Panc1 (cell line): ENCODE results near the gene GATC. TPM values are rescaled to one million over a fixed set of nuclear protein-coding genes. Genes with fewer than 3 reads are reported as not detected.

Experiments
- ATAC-seq: fragments of 200-7000 bp; cut with Tn5 transposase; 2 replicates; pipeline ENCODE4 v1.9.1; 2020; ENCODE audit warnings: mild to moderate bottlenecking, moderate library complexity
- BruUV-seq: library from RNA; stranded (reverse); fragments of 400-500 nt; replicated peaks from 2 replicates; lab custom pipeline; 2021; lab: Mats Ljungman, UMichigan
- CTCF ChIA-PET: fragments of 300-600 bp; sonication (Branson Sonifier 250); formaldehyde crosslinking; loops from one replicate; lab custom pipeline; 2022; ENCODE audit warnings: antibody characterized with exemption; lab: Charles Lee
- POLR2A ChIA-PET: fragments of 300-600 bp; sonication (Branson Sonifier 250); formaldehyde crosslinking; loops from one replicate; lab custom pipeline; 2022; ENCODE audit warnings: antibody characterized with exemption; lab: Charles Lee
- DNase-seq: peaks from one replicate; pipeline ENCODE4 v3.0.0-alpha.2; 2010; ENCODE audit warnings: low read depth, low spot score
- H3K27ac ChIP-seq: 2 replicates; pipeline ENCODE4 v1.5.1; 2011; ENCODE audit warnings: mild to moderate bottlenecking, low read length, inconsistent platforms
- H3K27me3 ChIP-seq: fragments of 200-500 bp; sonication (Bioruptor generic); 2 replicates; pipeline ENCODE4 v1.6.0; 2014; ENCODE audit warnings: low read length, inconsistent platforms; ENCODE audit not compliant: control insufficient read depth, insufficient read depth
- H3K36me3 ChIP-seq: fragments of 200-500 bp; sonication (Bioruptor generic); 2 replicates; pipeline ENCODE4 v1.5.1; 2014; ENCODE audit warnings: inconsistent platforms, mild to moderate bottlenecking, low read length, moderate library complexity; ENCODE audit not compliant: control insufficient read depth, insufficient read depth
- H3K4me1 ChIP-seq: 2 replicates; pipeline ENCODE4 v1.5.1; 2011; ENCODE audit warnings: inconsistent platforms, mild to moderate bottlenecking, low read length, moderate library complexity; ENCODE audit not compliant: control insufficient read depth, insufficient read depth
- H3K4me3 ChIP-seq, 2 experiments: 2 replicates each; pipeline ENCODE4 v1.5.1; 2011 to 2012; ENCODE audit warnings: low read depth in 2 of 2, low read length in 2 of 2, mild to moderate bottlenecking in 2 of 2, inconsistent platforms in 1 of 2, moderate library complexity in 1 of 2
- H3K9me3 ChIP-seq: fragments of 200-500 bp; sonication (Bioruptor generic); 2 replicates; pipeline ENCODE4 v1.5.1; 2014; ENCODE audit warnings: low read depth, mild to moderate bottlenecking, inconsistent platforms, low read length, moderate library complexity; ENCODE audit not compliant: control insufficient read depth, insufficient read depth
- POLR2AphosphoS5 ChIP-seq: IDR thresholded peaks from 2 replicates; pipeline ENCODE4 v1.6.1; 2012; ENCODE audit warnings: mild to moderate bottlenecking, low read depth, low read length, moderate library complexity
- SIN3A ChIP-seq: IDR thresholded peaks from 2 replicates; pipeline ENCODE4 v1.6.1; 2012; ENCODE audit warnings: low read depth, mild to moderate bottlenecking, low read length, moderate library complexity, borderline replicate concordance; ENCODE audit not compliant: insufficient read depth
- TCF7L2 ChIP-seq: IDR thresholded peaks from 2 replicates; pipeline ENCODE4 v1.6.1; 2011; ENCODE audit warnings: mild to moderate bottlenecking, low read depth, low read length, inconsistent platforms
- in situ Hi-C: cut with HindIII; loops from 2 replicates; pipeline ENCODE4 v1.10.0; 2016; ENCODE audit warnings: low sequenced_read_pairs, low pct_unique_long_range_greater_than_20kb
- intact Hi-C: fragments of 100-400 bp; cut with micrococcal nuclease; formaldehyde crosslinking; loops from one replicate; pipeline ENCODE4 v1.10.0; 2022; ENCODE audit not compliant: unreplicated experiment
- total RNA-seq: library from RNA; stranded (reverse); gene quantifications from one replicate; pipeline ENCODE4 v1.2.1, GENCODE V29; 2021; ENCODE audit not compliant: unreplicated experiment
- TF ChIP-seq, protein P1 (sequence below), 2 experiments: IDR thresholded peaks; 2 replicates each; pipeline ENCODE4 v1.6.1; 2011 to 2012; ENCODE audit warnings: low read depth in 2 of 2, control low read depth in 1 of 2, low read length in 1 of 2, mild to moderate bottlenecking in 1 of 2, moderate library complexity in 1 of 2; ENCODE audit not compliant: insufficient read depth in 1 of 2
- TF ChIP-seq, protein P2 (sequence below): fragments of 450-650 bp; IDR thresholded peaks from 2 replicates; pipeline ENCODE4 v1.5.1; 2017; ENCODE audit warnings: mild to moderate bottlenecking

GATC gene
- total RNA-seq, 1 experiment from 2014 or later = 34.7 TPM

DNA sequence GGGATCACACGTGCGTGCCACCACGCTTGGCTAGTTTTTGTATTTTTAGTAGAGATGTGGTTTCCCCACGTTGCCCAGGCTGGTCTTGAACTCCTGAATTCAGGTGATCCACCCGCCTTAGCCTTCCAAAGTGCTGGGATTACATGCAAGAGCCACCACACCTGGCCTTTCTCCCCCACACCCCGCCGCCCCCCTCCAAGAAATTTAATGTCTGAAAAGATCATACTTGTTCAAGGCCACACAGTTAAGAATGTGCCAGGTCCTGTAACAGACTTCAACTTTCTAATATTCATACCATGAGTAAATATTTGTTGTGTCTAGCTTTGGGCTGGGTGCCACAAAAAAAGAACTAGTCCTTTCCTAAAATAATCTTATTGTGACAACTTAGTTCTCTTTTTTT is 9.1 kb downstream of the GATC start:
- in situ Hi-C loops = no loop called here
- TF ChIP-seq SIN3A (no peak), TCF7L2 (no peak), POLR2AphosphoS5 (no peak)
- TF ChIP-seq, protein P1, sequence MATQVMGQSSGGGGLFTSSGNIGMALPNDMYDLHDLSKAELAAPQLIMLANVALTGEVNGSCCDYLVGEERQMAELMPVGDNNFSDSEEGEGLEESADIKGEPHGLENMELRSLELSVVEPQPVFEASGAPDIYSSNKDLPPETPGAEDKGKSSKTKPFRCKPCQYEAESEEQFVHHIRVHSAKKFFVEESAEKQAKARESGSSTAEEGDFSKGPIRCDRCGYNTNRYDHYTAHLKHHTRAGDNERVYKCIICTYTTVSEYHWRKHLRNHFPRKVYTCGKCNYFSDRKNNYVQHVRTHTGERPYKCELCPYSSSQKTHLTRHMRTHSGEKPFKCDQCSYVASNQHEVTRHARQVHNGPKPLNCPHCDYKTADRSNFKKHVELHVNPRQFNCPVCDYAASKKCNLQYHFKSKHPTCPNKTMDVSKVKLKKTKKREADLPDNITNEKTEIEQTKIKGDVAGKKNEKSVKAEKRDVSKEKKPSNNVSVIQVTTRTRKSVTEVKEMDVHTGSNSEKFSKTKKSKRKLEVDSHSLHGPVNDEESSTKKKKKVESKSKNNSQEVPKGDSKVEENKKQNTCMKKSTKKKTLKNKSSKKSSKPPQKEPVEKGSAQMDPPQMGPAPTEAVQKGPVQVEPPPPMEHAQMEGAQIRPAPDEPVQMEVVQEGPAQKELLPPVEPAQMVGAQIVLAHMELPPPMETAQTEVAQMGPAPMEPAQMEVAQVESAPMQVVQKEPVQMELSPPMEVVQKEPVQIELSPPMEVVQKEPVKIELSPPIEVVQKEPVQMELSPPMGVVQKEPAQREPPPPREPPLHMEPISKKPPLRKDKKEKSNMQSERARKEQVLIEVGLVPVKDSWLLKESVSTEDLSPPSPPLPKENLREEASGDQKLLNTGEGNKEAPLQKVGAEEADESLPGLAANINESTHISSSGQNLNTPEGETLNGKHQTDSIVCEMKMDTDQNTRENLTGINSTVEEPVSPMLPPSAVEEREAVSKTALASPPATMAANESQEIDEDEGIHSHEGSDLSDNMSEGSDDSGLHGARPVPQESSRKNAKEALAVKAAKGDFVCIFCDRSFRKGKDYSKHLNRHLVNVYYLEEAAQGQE (IDR thresholded peaks at IDR 0.05; ENCODE audit: insufficient read depth in 1 of 2, low read depth in 2 of 2, low read length in 1 of 2) = no peak
- TF ChIP-seq, protein P2, sequence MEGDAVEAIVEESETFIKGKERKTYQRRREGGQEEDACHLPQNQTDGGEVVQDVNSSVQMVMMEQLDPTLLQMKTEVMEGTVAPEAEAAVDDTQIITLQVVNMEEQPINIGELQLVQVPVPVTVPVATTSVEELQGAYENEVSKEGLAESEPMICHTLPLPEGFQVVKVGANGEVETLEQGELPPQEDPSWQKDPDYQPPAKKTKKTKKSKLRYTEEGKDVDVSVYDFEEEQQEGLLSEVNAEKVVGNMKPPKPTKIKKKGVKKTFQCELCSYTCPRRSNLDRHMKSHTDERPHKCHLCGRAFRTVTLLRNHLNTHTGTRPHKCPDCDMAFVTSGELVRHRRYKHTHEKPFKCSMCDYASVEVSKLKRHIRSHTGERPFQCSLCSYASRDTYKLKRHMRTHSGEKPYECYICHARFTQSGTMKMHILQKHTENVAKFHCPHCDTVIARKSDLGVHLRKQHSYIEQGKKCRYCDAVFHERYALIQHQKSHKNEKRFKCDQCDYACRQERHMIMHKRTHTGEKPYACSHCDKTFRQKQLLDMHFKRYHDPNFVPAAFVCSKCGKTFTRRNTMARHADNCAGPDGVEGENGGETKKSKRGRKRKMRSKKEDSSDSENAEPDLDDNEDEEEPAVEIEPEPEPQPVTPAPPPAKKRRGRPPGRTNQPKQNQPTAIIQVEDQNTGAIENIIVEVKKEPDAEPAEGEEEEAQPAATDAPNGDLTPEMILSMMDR = no peak
- ChIA-PET POLR2A (no interaction called here), CTCF (no interaction called here)
- ATAC-seq (no peak), DNase-seq (no peak)
- Histone ChIP-seq H3K27ac (no peak overlapping the region), H3K9me3 (no peaks in the 10 kb centered on the region), H3K4me1 (no peaks in the 10 kb centered on the region), H3K36me3 (peaks cover 14% of the 10 kb centered on the region), H3K27me3 (no peaks in the 10 kb centered on the region), H3K4me3 (no peak overlapping the region)
- intact Hi-C loops = no loop called here
- no TSS peak for BruUV-seq

GRCh38 chr12:120457133-120457532 is 10.9 kb downstream of the GATC start:
- TF ChIP-seq, protein P2 = peak; percentile 71
- TF ChIP-seq, protein P1 (IDR thresholded peaks at IDR 0.05; ENCODE audit: insufficient read depth in 1 of 2, low read depth in 2 of 2, low read length in 1 of 2) = no peak
- Histone ChIP-seq H3K27me3 (no peaks in the 10 kb centered on the region), H3K36me3 (peaks cover 21% of the 10 kb centered on the region), H3K9me3 (no peaks in the 10 kb centered on the region), H3K27ac (no peak overlapping the region), H3K4me1 (no peaks in the 10 kb centered on the region), H3K4me3 (no peak overlapping the region)
- no peak for DNase-seq
- ATAC-seq = peak; percentile 47
- ChIA-PET CTCF (interaction anchor here (0.6 kb wide), 1 partner anchor 26 kb away, joined by 4 read pairs; no protein-coding TSS in a partner anchor), POLR2A (interaction anchor here (0.6 kb wide), 1 partner anchor 52 kb away, joined by 7 read pairs; no protein-coding TSS in a partner anchor)
- intact Hi-C loops (no loop called here), in situ Hi-C loops (no loop called here)
- BruUV-seq = no TSS peak
